Tibial nerve (tissue), 4 donors: Measurements from ENCODE around the gene NOC4L.

Experiments
- CTCF ChIP-seq, 5 experiments: fragments of 200-600 bp in 3 of 5; fragments of 450-650 bp in 2 of 5; sonication (generic) in 3 of 5; IDR thresholded peaks; one replicate each; pipeline ENCODE4 v1.5.1; 2016 to 2019; ENCODE audit warnings: antibody characterized with exemption in 5 of 5, mild to moderate bottlenecking in 3 of 5, moderate library complexity in 2 of 5
- EP300 ChIP-seq, 2 donors: sonication (generic); formaldehyde crosslinking; IDR thresholded peaks; one replicate each; pipeline ENCODE4 v1.6.1; 2017; ENCODE audit warnings: antibody characterized with exemption in 2 of 2, mild to moderate bottlenecking in 1 of 2
- POLR2A ChIP-seq, 2 donors: fragments of 450-650 bp; IDR thresholded peaks; one replicate each; pipeline ENCODE4 v1.6.1; 2017; ENCODE audit warnings: antibody characterized with exemption in 2 of 2, mild to moderate bottlenecking in 2 of 2, moderate library complexity in 2 of 2

GRCh38 chr12:132105467-132105866 is 38.8 kb upstream of the NOC4L start:
- TF ChIP-seq CTCF (IDR thresholded peaks at IDR 0.05) (no peak), POLR2A (IDR thresholded peaks at IDR 0.05) (no peak), EP300 (IDR thresholded peaks at IDR 0.05) (no peak)
